SK-N-SH treated with all-trans-retinoic acid at 6 μM for 48 hours (cell line): ENCODE results near the gene HSCB.

Source experiments
- ARNTL ChIP-seq: fragments of 450-650 bp; formaldehyde crosslinking; IDR thresholded peaks from 2 replicates; pipeline ENCODE4 v1.5.0; 2020; ENCODE audit warnings: low read depth, mild to moderate bottlenecking, moderate library complexity, borderline replicate concordance
- CSRNP3 ChIP-seq: fragments of 250-450 bp; sonication (Bioruptor Pico); IDR thresholded peaks from 2 replicates; pipeline ENCODE4 v1.5.1; 2021; ENCODE audit warnings: mild to moderate bottlenecking, moderate library complexity
- ESRRG ChIP-seq: fragments of 250-450 bp; sonication (Bioruptor Pico); IDR thresholded peaks from 2 replicates; pipeline ENCODE4 v1.6.1; 2021; ENCODE audit warnings: mild to moderate bottlenecking
- GLIS3 ChIP-seq: fragments of 250-450 bp; sonication (Bioruptor Pico); IDR thresholded peaks from 2 replicates; pipeline ENCODE4 v1.5.0; 2020; ENCODE audit warnings: mild to moderate bottlenecking, moderate library complexity
- ISL1 ChIP-seq: fragments of 250-450 bp; sonication (Bioruptor Pico); IDR thresholded peaks from 2 replicates; pipeline ENCODE4 v2.1.2; 2022; ENCODE audit warnings: mild to moderate bottlenecking, moderate library complexity
- PATZ1 ChIP-seq: fragments of 250-450 bp; sonication (Bioruptor Pico); IDR thresholded peaks from 2 replicates; pipeline ENCODE4 v1.8.0; 2020; ENCODE audit warnings: mild to moderate bottlenecking, moderate library complexity, borderline replicate concordance
- POU6F1 ChIP-seq: fragments of 250-450 bp; sonication (Bioruptor Pico); IDR thresholded peaks from 2 replicates; pipeline ENCODE4 v1.8.0; 2021; ENCODE audit warnings: low read depth, mild to moderate bottlenecking, moderate library complexity, borderline replicate concordance
- SNAI2 ChIP-seq: fragments of 250-450 bp; sonication (Bioruptor Pico); IDR thresholded peaks from 2 replicates; pipeline ENCODE4 v1.5.0; 2020; ENCODE audit warnings: mild to moderate bottlenecking, moderate library complexity
- TCF4 ChIP-seq: fragments of 250-450 bp; sonication (Bioruptor Pico); IDR thresholded peaks from 2 replicates; pipeline ENCODE4 v1.8.0; 2021; ENCODE audit warnings: mild to moderate bottlenecking, moderate library complexity, borderline replicate concordance
- ZFP3 ChIP-seq: fragments of 250-450 bp; sonication (Bioruptor Pico); IDR thresholded peaks from 2 replicates; pipeline ENCODE4 v1.5.0; 2020; ENCODE audit warnings: mild to moderate bottlenecking, moderate library complexity
- ZFP30 ChIP-seq: fragments of 450-650 bp; formaldehyde crosslinking; IDR thresholded peaks from 2 replicates; pipeline ENCODE4 v1.5.0; 2022; ENCODE audit warnings: mild to moderate bottlenecking, moderate library complexity
- ZNF565 ChIP-seq: fragments of 450-650 bp; formaldehyde crosslinking; conservative IDR thresholded peaks from 2 replicates; pipeline ENCODE4 v1.5.0; 2020; ENCODE audit warnings: low read depth, mild to moderate bottlenecking, moderate library complexity
- ZNF8 ChIP-seq: fragments of 450-650 bp; formaldehyde crosslinking; IDR thresholded peaks from 2 replicates; pipeline ENCODE4 v1.5.0; 2020; ENCODE audit warnings: mild to moderate bottlenecking, moderate library complexity

GRCh38 chr22:28734393-28734792, 7.4 kb upstream of the HSCB start:
- TF ChIP-seq ZFP30 (CRISPR knock-in tag) (no peak), PATZ1 (CRISPR knock-in tag) (no peak), TCF4 (CRISPR knock-in tag) (no peak), ARNTL (CRISPR knock-in tag) (no peak), GLIS3 (CRISPR knock-in tag) (no peak), ESRRG (CRISPR knock-in tag) (no peak), ZNF565 (CRISPR knock-in tag) (no peak), ZFP3 (CRISPR knock-in tag) (no peak), ZNF8 (CRISPR knock-in tag) (no peak), CSRNP3 (CRISPR knock-in tag) (no peak), POU6F1 (CRISPR knock-in tag) (no peak), SNAI2 (CRISPR knock-in tag) (no peak), ISL1 (CRISPR knock-in tag) (no peak)
